Measurements from ENCODE around the gene MAPK8IP1. TPM values are rescaled to one million over a fixed set of nuclear protein-coding genes. Genes with fewer than 3 reads are reported as not detected.

The MAPK8IP1 gene
- total and polyA plus RNA-seq, 2 experiments from 2014 or later = 7.4 to 12.6 TPM

DNA sequence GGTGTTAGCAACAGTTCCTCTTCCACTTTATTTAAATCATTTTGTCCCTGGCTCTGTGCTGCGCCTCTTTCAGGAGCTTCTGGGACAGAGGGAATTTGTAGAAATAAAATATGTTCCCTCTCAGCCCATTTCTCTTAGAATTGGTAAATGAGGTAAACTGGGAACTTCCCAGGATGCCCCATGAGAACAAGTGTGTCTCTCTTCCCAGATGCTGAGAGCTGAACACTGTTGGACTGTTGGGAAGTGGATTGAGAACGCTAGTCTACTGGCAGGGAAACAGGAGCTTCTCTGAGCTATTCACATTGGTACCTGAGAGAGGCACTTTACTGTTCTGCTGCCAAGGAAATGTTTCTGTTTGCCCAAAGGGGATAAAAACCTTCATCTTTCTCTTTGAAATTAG, 34.2 kb upstream of the MAPK8IP1 start:
- no peak overlapping the region for H3K27ac ChIP-seq
- H3K4me1 ChIP-seq (ENCODE audit: low read depth) = peaks cover 47% of the 10 kb centered on the region
- DNase-seq (ENCODE audit: low read depth in 1 of 2, low spot score in 1 of 2) = no peak
- peaks cover 3% of the 10 kb centered on the region for H3K27me3 ChIP-seq
- H3K9me3 ChIP-seq (ENCODE audit: low read depth) = no peaks in the 10 kb centered on the region
- TF ChIP-seq, protein P1, sequence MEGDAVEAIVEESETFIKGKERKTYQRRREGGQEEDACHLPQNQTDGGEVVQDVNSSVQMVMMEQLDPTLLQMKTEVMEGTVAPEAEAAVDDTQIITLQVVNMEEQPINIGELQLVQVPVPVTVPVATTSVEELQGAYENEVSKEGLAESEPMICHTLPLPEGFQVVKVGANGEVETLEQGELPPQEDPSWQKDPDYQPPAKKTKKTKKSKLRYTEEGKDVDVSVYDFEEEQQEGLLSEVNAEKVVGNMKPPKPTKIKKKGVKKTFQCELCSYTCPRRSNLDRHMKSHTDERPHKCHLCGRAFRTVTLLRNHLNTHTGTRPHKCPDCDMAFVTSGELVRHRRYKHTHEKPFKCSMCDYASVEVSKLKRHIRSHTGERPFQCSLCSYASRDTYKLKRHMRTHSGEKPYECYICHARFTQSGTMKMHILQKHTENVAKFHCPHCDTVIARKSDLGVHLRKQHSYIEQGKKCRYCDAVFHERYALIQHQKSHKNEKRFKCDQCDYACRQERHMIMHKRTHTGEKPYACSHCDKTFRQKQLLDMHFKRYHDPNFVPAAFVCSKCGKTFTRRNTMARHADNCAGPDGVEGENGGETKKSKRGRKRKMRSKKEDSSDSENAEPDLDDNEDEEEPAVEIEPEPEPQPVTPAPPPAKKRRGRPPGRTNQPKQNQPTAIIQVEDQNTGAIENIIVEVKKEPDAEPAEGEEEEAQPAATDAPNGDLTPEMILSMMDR (IDR thresholded peaks at IDR 0.05; ENCODE audit: low read depth, low read length) = no peak
- no peak overlapping the region for H3K4me3 ChIP-seq
- peaks cover 3% of the 10 kb centered on the region for H3K36me3 ChIP-seq

DNA sequence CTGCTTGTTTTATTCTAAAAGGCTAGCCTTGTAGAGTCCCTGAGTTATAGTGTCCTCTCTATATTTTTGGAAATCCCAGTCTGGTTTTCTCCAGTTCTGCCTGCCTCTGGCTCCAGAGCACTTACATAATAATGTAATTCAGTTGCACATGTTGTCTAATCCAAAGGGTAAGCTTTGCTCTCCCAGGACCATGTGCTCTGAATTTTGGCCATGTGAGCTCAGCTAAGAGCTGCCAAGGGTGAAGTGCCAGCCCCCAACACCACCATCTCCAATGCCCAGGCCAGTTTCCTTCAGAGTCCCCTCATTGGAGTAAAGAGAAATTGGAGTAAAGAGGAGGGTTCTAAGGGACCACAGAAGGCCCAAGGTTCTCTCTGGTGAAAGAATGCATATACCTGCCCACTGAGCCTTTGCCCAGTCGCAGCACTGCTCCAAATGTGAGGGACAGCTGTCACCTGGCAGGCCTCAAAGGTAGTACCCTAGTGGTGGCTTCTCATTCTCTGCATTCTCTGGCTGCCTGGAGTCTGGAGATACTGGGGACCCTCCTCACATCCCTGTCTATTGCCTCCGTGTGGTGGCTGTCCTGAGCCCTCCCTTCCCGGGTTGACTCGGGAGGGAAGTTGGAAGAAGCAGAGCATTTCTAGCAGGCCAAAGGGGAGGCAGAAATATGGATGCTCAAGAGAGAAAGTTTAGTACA, 33.3 kb upstream of the MAPK8IP1 start:
- no peak for DNase-seq (ENCODE audit: low read depth in 1 of 2, low spot score in 1 of 2)
- Histone ChIP-seq H3K4me3 (no peak overlapping the region), H3K36me3 (peaks cover 4% of the 10 kb centered on the region), H3K27me3 (no peaks in the 10 kb centered on the region), H3K27ac (no peak overlapping the region), H3K9me3 (ENCODE audit: low read depth) (no peaks in the 10 kb centered on the region), H3K4me1 (ENCODE audit: low read depth) (peaks cover 47% of the 10 kb centered on the region)
- TF ChIP-seq, protein P1 (IDR thresholded peaks at IDR 0.05; ENCODE audit: low read depth, low read length) = no peak

GRCh38 chr11:45852712-45853101, 32.7 kb upstream of the MAPK8IP1 start:
- Histone ChIP-seq H3K9me3 (ENCODE audit: low read depth) (no peaks in the 10 kb centered on the region), H3K4me1 (ENCODE audit: low read depth) (peaks cover 48% of the 10 kb centered on the region), H3K27ac (no peak overlapping the region), H3K27me3 (no peaks in the 10 kb centered on the region), H3K4me3 (no peak overlapping the region), H3K36me3 (peaks cover 4% of the 10 kb centered on the region)
- DNase-seq (ENCODE audit: low read depth in 1 of 2, low spot score in 1 of 2) = no peak
- TF ChIP-seq, protein P1 (IDR thresholded peaks at IDR 0.05; ENCODE audit: low read depth, low read length) = no peak

DNA sequence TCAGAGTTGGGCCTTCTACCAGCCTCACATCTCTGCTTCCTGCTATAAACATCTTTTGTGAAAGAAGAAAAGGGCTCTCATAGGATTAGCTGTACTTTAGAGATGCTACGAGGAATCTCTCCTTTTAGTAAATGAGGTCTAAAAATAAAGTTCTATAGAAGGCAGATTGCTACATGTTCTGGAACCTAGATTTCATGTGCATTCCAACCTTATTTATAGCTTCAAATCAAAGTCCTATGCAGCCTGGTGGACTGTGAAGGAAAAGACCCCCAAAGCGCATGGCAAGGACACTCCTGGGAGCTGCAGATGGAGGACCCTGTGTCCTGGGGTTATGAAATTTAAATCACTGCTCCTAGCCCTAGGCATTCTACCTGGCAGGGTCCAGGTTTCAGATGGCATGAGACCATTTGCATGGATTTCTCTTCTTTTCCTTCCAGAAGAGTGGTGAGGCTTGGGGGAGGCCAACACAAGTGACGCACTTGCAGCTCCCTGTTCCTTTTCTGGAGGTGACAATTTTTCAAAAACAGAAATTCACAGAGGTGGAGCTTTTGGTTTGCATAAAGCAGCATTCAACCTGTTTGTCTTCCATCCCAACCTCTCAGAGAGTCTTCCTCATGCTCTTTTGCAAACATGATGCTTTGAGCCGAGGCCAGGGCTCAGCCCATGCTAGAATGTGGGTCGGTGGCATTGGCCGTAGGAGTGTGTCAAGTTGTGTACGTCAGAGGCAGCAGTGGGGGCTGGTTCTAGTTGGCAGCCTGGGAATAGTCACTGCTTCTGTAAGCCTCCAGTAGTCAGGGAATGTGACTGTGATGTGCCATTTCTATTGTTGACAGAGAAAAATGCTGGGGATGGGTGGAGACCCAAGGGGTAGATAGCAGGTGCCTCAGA, 31.9 kb upstream of the MAPK8IP1 start:
- TF ChIP-seq, protein P1 (IDR thresholded peaks at IDR 0.05; ENCODE audit: low read depth, low read length) = no peak
- Histone ChIP-seq H3K4me1 (ENCODE audit: low read depth) (peaks cover 52% of the 10 kb centered on the region), H3K36me3 (peaks cover 4% of the 10 kb centered on the region), H3K4me3 (no peak overlapping the region), H3K27ac (peak overlapping the region; percentile 54), H3K9me3 (ENCODE audit: low read depth) (no peaks in the 10 kb centered on the region), H3K27me3 (no peaks in the 10 kb centered on the region)
- DNase-seq (ENCODE audit: low read depth in 1 of 2, low spot score in 1 of 2) = peak in 1 of 2 donors; percentile 46

DNA sequence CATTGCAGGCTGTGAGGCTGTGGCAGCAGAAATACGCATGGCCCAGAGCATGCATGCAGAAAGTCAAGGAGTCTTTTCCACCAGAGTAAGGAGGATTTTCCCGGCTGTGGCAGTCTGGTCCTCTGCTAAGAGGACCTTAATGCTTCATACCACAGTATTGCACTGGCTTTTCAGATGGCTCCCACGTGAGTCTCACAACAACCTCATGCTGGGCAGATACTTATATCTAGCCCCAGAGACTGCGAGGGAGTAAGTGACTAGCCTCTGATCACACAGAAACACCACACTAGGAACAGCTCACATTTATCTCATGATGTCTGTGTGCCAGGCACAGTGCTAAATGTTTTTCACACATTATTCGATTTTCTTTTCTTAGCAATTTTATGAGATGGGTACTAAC, 30.1 kb upstream of the MAPK8IP1 start:
- TF ChIP-seq, protein P1 (IDR thresholded peaks at IDR 0.05; ENCODE audit: low read depth, low read length) = no peak
- Histone ChIP-seq H3K27ac (peak overlapping the region; percentile 54), H3K9me3 (ENCODE audit: low read depth) (no peaks in the 10 kb centered on the region), H3K36me3 (peaks cover 4% of the 10 kb centered on the region), H3K27me3 (no peaks in the 10 kb centered on the region), H3K4me1 (ENCODE audit: low read depth) (peaks cover 60% of the 10 kb centered on the region), H3K4me3 (no peak overlapping the region)
- DNase-seq (ENCODE audit: low read depth in 1 of 2, low spot score in 1 of 2) = no peak
